HG02623 (cell line): ENCODE results near the gene OR1E1.
"Not testable (repeated sequence)": the region's sequence is repeated elsewhere in the genome, so short reads cannot be mapped to it uniquely, and the experiment has no call there.

Experiments
- ATAC-seq: cut with Tn5 transposase; IDR thresholded peaks from one replicate; pipeline ENCODE4 v1.9.1; 2021; ENCODE audit warnings: moderate library complexity; ENCODE audit not compliant: unreplicated experiment

Gene OR1E1, protein sequence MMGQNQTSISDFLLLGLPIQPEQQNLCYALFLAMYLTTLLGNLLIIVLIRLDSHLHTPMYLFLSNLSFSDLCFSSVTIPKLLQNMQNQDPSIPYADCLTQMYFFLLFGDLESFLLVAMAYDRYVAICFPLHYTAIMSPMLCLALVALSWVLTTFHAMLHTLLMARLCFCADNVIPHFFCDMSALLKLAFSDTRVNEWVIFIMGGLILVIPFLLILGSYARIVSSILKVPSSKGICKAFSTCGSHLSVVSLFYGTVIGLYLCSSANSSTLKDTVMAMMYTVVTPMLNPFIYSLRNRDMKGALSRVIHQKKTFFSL

DNA sequence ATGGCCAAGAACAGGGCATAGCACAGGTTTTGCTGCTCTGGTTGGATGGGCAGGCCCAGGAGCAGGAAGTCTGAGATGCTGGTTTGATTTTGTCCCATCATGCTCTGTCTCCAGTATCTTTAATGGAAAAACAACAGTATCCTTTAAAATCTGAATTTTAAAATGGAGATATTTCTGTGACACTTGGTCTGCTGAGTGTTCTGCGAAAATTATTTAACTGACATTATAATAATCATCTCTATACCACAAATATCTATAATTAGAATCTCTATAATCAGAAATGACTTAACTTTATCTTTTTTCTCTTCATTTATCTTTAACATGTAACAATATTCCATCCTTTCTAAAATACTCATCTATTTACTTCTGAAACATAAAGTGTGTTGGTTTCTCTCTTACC is at the start of gene OR1E1:
OR1E1 (minus strand) TSS at position 101 of the 400 bp plus-strand sequence; CDS start at position 101, 0 bp downstream.
- no peak for ATAC-seq

DNA sequence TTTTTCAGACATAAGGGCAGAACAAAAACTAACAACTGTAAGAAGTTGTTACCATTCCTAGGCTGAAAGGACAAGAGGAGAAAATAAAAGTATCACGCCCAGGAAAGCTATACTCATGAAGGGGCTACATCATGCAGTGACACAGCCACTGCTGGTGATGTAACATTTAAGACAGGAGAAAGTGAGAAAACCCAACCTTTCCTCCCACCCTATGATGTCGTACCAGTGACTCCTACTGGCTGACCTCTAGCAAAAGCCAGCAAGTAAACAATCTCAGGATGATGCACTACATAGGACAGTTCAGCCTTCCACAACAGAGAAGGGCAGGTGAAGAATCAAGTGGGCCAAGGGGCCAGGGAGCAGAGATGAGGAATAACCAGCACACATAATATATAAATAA is 49.4 kb upstream of the OR1E1 start:
- ATAC-seq: no peak

GRCh38 chr17:3440451-3440850 is 42.2 kb upstream of the OR1E1 start:
- no peak for ATAC-seq

- no peak for ATAC-seq
Observed at GRCh38 chr17:3438368-3438767, 40.2 kb upstream of the OR1E1 start.

DNA sequence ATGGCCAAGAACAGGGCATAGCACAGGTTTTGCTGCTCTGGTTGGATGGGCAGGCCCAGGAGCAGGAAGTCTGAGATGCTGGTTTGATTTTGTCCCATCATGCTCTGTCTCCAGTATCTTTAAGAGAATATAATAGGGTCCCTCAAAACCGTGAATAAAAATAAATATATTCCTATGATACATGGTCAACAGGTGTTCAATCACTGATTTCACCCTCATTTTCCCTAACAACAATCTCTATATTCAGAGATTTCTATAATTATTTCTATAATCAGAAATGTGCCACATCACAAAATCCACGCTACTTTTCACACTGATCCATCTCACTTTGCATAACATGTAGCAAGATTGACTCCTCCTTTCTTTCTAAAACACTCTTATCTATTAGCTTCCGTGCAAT is 35.5 kb upstream of the OR1E1 start, which contains the start of gene OR1E2:
OR1E2 (minus strand) TSS at position 101 of the 400 bp plus-strand sequence; CDS start at position 101, 0 bp downstream.
- no peak for ATAC-seq

GRCh38 chr17:3433215-3433614 is 35.0 kb upstream of the OR1E1 start:
- ATAC-seq: not testable (repeated sequence)

DNA sequence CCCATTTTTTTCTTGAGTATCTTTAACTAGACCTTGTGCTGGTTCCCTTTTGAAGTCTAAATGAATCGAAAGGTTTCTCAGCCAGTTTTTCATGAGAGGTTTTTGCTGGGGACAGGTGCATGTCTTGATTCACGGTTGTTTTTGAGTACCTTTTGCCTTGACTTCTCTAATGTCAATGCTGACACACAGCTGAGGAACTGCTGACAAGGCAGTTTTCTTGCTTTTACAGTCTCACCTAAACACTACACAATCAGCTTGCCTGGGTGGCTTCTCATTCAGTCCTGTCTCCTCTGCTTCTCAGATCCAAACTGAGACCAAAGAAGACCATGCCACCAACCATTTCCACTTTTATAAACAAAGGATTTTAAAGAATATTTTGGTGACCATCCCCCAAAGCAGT is 20.0 kb upstream of the OR1E1 start:
- ATAC-seq: no peak

- no peak for ATAC-seq
Observed at GRCh38 chr17:3415610-3416009, 17.4 kb upstream of the OR1E1 start.

DNA sequence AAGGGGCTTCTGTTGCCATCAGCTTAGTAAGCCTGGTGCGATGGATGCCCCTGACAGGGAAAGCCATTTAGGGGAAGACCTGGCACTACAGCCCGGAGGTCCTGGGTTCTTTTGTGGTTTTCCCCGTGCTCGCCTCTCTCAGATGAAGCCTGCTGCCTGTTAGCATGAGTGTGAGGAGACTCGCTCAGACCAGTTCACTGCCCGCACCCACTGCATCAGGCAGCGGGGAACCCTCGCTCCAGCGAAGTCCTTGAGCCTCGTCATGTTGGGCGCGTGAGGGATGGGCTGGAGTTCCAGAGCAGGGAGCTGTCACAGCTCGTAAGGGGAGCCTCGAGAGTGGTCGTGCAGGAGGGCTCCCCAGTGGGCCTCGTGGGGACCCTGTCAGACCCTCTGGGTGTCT is 14.0 kb upstream of the OR1E1 start:
- not testable (repeated sequence) for ATAC-seq

DNA sequence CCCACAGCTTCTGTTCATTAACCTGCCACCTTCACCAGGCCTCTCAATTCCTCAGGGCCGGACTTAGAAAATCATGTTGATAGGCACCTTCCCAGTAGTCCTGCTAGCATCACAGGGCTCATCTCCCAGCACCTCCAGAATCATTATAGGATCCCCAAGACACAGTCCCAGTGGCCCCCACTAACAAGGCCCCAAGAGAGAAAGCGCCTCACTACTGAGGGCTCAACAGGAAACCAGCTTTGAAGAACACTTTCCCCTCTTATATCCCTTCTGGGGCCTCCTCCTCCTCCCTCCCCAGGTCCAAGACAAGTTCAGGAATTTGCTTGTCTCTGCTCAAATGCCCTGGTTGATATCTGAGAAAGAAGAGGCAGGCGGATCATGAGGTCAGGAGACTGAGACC is 12.9 kb upstream of the OR1E1 start, which contains the start of gene OR3A3:
OR3A3 (plus strand) TSS at position 301 of the 400 bp plus-strand sequence.
- no peak for ATAC-seq

DNA sequence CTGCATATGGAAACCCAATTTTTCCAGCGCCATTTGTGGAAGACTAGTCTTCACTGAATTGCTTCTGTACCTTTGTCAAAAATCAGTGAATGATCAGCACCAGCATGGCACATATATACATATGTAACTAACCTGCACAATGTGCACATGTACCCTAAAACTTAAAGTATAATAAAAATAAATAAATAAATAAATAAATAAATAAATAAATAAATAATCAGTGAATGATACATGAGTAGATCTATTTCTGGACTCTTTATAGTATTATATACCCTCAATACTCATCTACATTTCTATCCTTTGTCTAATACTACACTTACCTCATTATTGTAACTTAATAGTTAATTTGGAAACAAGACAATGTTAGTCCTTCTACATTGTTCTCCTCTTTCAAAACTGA is 5.6 kb upstream of the OR1E1 start:
- not testable (repeated sequence) for ATAC-seq

GRCh38 chr17:3401786-3402185 is 3.6 kb upstream of the OR1E1 start:
- no peak for ATAC-seq

DNA sequence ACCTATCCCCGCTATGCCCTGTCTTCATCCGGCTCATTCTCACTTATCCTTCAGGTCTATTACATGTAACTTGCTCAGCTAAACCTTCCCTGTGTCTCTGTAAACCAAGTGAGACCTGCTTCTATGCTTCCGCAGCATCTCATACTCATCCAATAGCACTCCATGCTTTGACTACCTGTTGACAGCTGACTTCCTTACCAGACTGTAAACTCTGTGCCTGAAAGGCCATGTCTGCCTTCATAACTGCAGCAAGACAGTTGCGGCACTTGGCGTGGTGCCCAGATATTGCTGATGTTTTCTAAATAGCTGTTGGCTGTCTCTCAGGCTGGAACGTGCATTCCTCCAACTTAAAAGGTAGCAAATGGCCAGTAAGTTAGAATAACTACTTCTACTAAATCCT is 1.8 kb upstream of the OR1E1 start:
- ATAC-seq: no peak

GRCh38 chr17:3397801-3398200 is 409 bp downstream of the OR1E1 start:
- ATAC-seq: not testable (repeated sequence)

- no peak for ATAC-seq
Observed at GRCh38 chr17:3389791-3390190, 8.4 kb downstream of the OR1E1 start.

DNA sequence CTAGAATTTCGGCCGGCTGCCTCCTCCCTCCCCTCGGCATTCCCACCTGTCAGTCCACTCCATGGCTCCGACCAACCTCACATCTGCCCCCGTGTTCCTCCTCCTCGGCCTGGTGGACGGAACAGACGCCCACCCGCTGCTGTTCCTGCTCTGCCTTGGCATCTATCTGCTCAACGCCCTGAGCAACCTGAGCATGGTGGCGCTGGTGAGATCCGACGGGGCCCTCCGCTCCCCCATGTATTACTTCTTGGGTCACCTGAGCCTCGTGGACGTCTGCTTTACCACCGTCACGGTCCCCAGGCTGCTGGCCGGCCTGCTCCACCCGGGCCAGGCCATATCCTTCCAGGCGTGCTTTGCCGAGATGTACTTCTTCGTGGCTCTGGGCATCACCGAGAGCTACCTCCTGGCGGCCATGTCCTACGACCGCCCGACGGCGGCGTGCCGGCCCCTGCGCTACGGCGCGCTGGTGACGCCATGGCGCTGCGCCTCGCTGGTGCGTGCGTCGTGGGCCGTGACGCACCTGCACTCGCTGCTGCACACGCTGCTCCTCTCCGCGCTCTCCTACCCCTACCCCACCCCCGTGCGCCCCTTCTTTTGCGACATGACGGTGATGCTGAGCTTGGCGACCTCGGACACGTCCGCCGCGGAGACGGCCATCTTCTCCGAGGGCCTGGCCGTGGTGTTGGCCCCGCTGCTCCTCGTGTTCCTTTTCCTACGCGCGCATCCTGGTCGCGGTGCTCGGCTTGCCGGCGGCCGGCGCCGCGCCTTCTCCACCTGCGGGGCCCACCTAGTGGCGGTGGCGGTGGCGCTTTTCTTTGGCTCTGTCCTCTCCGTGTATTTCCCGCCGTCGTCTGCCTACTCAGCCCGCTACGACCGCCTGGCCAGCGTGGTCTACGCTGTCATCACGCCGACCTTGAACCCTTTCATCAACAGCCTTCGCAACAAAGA is 12.1 kb downstream of the OR1E1 start, which contains the start of gene OR3A2:
OR3A2 (minus strand) TSS at position 440 of the 948 bp plus-strand sequence.
- no peak for ATAC-seq

- no peak for ATAC-seq
Observed at GRCh38 chr17:3381957-3382356, 16.3 kb downstream of the OR1E1 start.

DNA sequence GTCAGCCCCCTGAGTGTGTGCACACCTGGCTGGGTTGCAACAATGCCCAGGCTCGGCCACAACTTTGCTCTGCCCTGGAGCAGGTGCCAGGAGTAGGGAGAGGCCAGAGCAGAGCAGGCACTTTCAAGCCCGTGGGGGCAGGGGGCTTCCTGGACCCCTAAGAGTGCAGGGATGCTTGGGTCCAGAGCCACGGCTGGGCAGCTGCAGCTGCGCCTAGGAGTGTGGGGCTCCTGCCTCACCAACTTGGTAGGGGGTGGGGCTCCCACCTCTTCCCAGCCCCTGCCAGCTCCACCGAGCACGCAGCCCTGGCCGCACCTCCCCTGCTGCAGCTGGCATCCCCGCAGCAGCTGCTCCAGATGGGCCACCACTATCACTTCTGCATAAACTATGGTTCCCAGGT is 19.9 kb downstream of the OR1E1 start:
- no peak for ATAC-seq

- not testable (repeated sequence) for ATAC-seq
Observed at GRCh38 chr17:3371167-3371566, 27.0 kb downstream of the OR1E1 start.
